ENCODE measurements around the gene PARD3.

The PARD3 gene

DNA sequence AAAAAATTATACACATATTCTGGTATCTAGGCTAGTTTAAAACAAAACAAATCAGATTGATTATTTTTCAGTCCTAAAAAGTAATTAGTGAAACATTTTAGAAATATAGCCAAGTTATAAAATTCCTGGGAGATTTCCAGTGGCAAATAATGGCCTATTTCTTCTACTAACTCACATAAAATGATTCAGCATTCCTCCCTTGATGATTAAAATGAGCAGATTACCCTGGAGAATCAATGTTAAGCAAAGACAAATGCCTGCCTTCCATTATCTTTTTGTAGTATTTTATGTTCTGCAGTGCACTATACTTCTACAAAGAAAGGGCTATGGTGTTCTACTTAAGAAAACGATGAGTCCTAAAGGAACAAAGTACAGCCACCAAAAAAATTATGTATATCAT lies 53.6 kb downstream of the PARD3 start:
- Histone ChIP-seq H3K27ac (ENCODE audit: low read depth, low read length) (no peak overlapping the region), H3K79me2 (ENCODE audit: insufficient read depth, low read length) (no peaks in the 10 kb centered on the region), H3K36me3 (ENCODE audit: low read length) (no peaks in the 10 kb centered on the region), H3K27me3 (ENCODE audit: low read length) (no peaks in the 10 kb centered on the region), H3K4me2 (ENCODE audit: low read depth, low read length, poor library complexity, severe bottlenecking) (no peak overlapping the region), H3K9ac (ENCODE audit: low read length) (no peak overlapping the region), H4K20me1 (ENCODE audit: low read depth, low read length) (no peaks in the 10 kb centered on the region), H3K9me3 (ENCODE audit: insufficient read depth, low read length) (no peaks in the 10 kb centered on the region), H2AFZ (ENCODE audit: low read depth, low read length, severe bottlenecking) (no peak overlapping the region), H3K4me3 (ENCODE audit: insufficient read depth, low read length, poor library complexity, severe bottlenecking) (no peak overlapping the region), H3F3A (ENCODE audit: insufficient read depth) (no peaks in the 10 kb centered on the region), H3K9me2 (replicated peaks; ENCODE audit: insufficient read depth, low read length) (no peaks in the 10 kb centered on the region)
- TF ChIP-seq, protein P1, sequence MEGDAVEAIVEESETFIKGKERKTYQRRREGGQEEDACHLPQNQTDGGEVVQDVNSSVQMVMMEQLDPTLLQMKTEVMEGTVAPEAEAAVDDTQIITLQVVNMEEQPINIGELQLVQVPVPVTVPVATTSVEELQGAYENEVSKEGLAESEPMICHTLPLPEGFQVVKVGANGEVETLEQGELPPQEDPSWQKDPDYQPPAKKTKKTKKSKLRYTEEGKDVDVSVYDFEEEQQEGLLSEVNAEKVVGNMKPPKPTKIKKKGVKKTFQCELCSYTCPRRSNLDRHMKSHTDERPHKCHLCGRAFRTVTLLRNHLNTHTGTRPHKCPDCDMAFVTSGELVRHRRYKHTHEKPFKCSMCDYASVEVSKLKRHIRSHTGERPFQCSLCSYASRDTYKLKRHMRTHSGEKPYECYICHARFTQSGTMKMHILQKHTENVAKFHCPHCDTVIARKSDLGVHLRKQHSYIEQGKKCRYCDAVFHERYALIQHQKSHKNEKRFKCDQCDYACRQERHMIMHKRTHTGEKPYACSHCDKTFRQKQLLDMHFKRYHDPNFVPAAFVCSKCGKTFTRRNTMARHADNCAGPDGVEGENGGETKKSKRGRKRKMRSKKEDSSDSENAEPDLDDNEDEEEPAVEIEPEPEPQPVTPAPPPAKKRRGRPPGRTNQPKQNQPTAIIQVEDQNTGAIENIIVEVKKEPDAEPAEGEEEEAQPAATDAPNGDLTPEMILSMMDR (IDR thresholded peaks at IDR 0.05; ENCODE audit: insufficient read depth, low read length, poor library complexity, severe bottlenecking) = no peak
- TF ChIP-seq EZH2phosphoT487 (conservative IDR thresholded peaks at IDR 0.05; ENCODE audit: low read length) = no peak

DNA sequence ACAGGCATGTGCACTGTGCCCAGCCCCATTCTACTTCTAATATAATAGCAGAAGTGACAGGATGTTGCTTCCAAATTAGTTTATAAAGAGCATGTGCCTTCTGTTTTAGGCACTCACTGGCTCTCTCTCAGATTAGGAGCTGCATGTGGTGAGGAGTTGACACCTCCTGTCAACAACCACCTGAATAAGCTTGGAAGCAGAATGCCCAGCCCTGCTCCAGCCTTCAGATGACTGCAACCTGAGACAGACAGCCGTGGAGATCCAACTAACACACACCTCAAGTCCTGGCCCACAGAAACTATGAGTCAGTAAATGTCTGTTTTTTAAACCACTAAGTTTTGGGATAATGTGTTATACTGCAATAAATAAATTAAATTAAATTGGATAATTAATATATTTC lies 54.5 kb downstream of the PARD3 start:
- Histone ChIP-seq H3K36me3 (ENCODE audit: low read length) (no peaks in the 10 kb centered on the region), H2AFZ (ENCODE audit: low read depth, low read length, severe bottlenecking) (no peak overlapping the region), H3K4me3 (ENCODE audit: insufficient read depth, low read length, poor library complexity, severe bottlenecking) (no peak overlapping the region), H3K79me2 (ENCODE audit: insufficient read depth, low read length) (no peaks in the 10 kb centered on the region), H4K20me1 (ENCODE audit: low read depth, low read length) (no peaks in the 10 kb centered on the region), H3K9me2 (replicated peaks; ENCODE audit: insufficient read depth, low read length) (no peaks in the 10 kb centered on the region), H3K9me3 (ENCODE audit: insufficient read depth, low read length) (no peaks in the 10 kb centered on the region), H3F3A (ENCODE audit: insufficient read depth) (no peaks in the 10 kb centered on the region), H3K9ac (ENCODE audit: low read length) (no peak overlapping the region), H3K27ac (ENCODE audit: low read depth, low read length) (no peak overlapping the region), H3K27me3 (ENCODE audit: low read length) (no peaks in the 10 kb centered on the region), H3K4me2 (ENCODE audit: low read depth, low read length, poor library complexity, severe bottlenecking) (no peak overlapping the region)
- TF ChIP-seq, protein P1 (IDR thresholded peaks at IDR 0.05; ENCODE audit: insufficient read depth, low read length, poor library complexity, severe bottlenecking) = no peak
- TF ChIP-seq EZH2phosphoT487 (conservative IDR thresholded peaks at IDR 0.05; ENCODE audit: low read length) = no peak

DNA sequence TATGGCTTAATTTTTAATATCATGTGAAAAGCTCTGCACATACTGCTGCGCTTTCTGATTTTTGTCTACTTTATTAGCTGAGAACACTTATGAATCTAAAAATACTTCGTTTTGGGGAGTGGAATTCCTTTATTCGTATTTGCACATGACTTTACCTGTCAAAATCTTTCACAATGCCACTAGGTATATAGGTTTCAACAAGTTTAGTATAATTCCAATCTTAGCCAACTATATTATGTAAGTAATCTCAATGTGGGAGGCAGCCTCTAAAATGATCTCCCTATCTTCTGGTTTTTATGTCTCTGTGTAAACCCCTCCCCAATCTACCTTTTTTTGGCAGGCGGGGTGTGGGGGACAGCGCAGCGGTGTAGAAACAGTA lies 55.3 kb downstream of the PARD3 start:
- Histone ChIP-seq H3K79me2 (ENCODE audit: insufficient read depth, low read length) (no peaks in the 10 kb centered on the region), H2AFZ (ENCODE audit: low read depth, low read length, severe bottlenecking) (no peak overlapping the region), H3K9ac (ENCODE audit: low read length) (no peak overlapping the region), H3F3A (ENCODE audit: insufficient read depth) (no peaks in the 10 kb centered on the region), H3K9me2 (replicated peaks; ENCODE audit: insufficient read depth, low read length) (no peaks in the 10 kb centered on the region), H3K27me3 (ENCODE audit: low read length) (no peaks in the 10 kb centered on the region), H3K4me2 (ENCODE audit: low read depth, low read length, poor library complexity, severe bottlenecking) (no peak overlapping the region), H3K4me3 (ENCODE audit: insufficient read depth, low read length, poor library complexity, severe bottlenecking) (no peak overlapping the region), H3K36me3 (ENCODE audit: low read length) (no peaks in the 10 kb centered on the region), H3K27ac (ENCODE audit: low read depth, low read length) (no peak overlapping the region), H4K20me1 (ENCODE audit: low read depth, low read length) (no peaks in the 10 kb centered on the region), H3K9me3 (ENCODE audit: insufficient read depth, low read length) (no peaks in the 10 kb centered on the region)
- TF ChIP-seq, protein P1 (IDR thresholded peaks at IDR 0.05; ENCODE audit: insufficient read depth, low read length, poor library complexity, severe bottlenecking) = no peak
- TF ChIP-seq EZH2phosphoT487 (conservative IDR thresholded peaks at IDR 0.05; ENCODE audit: low read length) = no peak
